Spinal cord (tissue), 10 donors: ENCODE results near the gene CAPZB. TPM values are rescaled to one million over a fixed set of nuclear protein-coding genes. Genes with fewer than 3 reads are reported as not detected.

Experiments used
- DNase-seq, 6 donors: peaks; one replicate each; pipeline versions ENCODE4 v3.0.0 to v3.0.0-alpha.2; 2013 to 2015; ENCODE audit warnings: low spot score in 6 of 6, low read depth in 4 of 6
- H3K27ac ChIP-seq: one replicate; pipeline ENCODE4 v1.5.1; 2013; ENCODE audit warnings: low read depth, low read length, control low read depth
- H3K27me3 ChIP-seq: one replicate; pipeline ENCODE4 v1.6.1; 2013; ENCODE audit warnings: low read length; ENCODE audit not compliant: control insufficient read depth, insufficient read depth
- H3K36me3 ChIP-seq: one replicate; pipeline ENCODE4 v1.6.1; 2013; ENCODE audit warnings: low read length; ENCODE audit not compliant: control insufficient read depth, insufficient read depth
- H3K4me1 ChIP-seq: one replicate; pipeline ENCODE4 v1.6.1; 2013; ENCODE audit warnings: low read length; ENCODE audit not compliant: control insufficient read depth, insufficient read depth
- H3K4me3 ChIP-seq: one replicate; pipeline ENCODE4 v1.5.1; 2013; ENCODE audit warnings: low read depth, low read length, control low read depth
- H3K9me3 ChIP-seq: one replicate; pipeline ENCODE4 v1.6.1; 2013; ENCODE audit warnings: low read length; ENCODE audit not compliant: control insufficient read depth, insufficient read depth
- WGBS: methylation state at CpG from one replicate; pipeline ENCODE4 v1.1.5; 2013; ENCODE audit warnings: missing lambda C conversion rate; ENCODE audit not compliant: insufficient coverage; 5-methylcytosine and 5-hydroxymethylcytosine counted together
- polyA plus RNA-seq, 2 donors: library from polyadenylated mRNA; unstranded; fragments of 120-200 nt; gene quantifications; one replicate each; pipeline ENCODE4 v1.2.1, GENCODE V29; 2013; ENCODE audit not compliant: insufficient read length in 2 of 2
- total RNA-seq, 2 donors: library from RNA; depleted of rRNA in 1 of 2; stranded (reverse); fragments of 120-200 nt in 1 of 2; fragments of >200 nt in 1 of 2; gene quantifications; one replicate each; pipeline versions ENCODE4 v1.2.3 to v1.2.4, GENCODE V29; 2013 to 2014
- donor health status: healthy.

The CAPZB gene
- total and polyA plus RNA-seq, 4 donors: 78.8 to 312 (median 243) TPM

DNA sequence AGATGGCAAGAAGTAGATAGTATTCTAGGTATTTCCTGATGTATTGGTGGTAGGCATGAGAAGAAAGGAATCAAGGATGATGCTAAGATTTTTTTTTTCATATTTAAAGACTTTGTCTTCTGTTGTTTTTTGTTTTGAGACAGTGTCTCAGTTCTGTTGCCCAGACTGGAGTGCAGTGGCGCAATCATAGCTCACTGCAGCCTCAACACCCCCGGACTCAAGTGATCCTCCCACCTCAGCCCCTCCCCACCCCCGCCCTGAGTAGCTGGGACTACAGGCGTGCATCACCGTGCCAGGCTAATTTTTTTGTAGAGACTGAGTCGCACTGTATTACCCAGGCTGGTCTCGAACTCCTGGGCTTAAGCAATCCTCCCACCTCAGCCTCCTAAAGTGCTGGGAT, 2.8 kb upstream of the CAPZB start:
- Histone ChIP-seq H3K36me3 (peaks cover 9% of the 10 kb centered on the region), H3K4me1 (peaks cover 29% of the 10 kb centered on the region), H3K27me3 (peaks cover 2% of the 10 kb centered on the region), H3K9me3 (no peaks in the 10 kb centered on the region), H3K27ac (no peak overlapping the region), H3K4me3 (no peak overlapping the region)
- 70% methylated on average over 5 of the region's 7 CpGs for WGBS
- DNase-seq: no peak

GRCh38 chr1:19484798-19485361, 459 bp downstream of the CAPZB start:
- H3K4me1 ChIP-seq: peaks cover 40% of the 10 kb centered on the region
- WGBS: 0% methylated on average over 21 of the region's 29 CpGs
- H3K4me3 ChIP-seq: peak overlapping the region; percentile 88
- no peaks in the 10 kb centered on the region for H3K27me3 ChIP-seq
- peaks cover 9% of the 10 kb centered on the region for H3K36me3 ChIP-seq
- peak overlapping the region; percentile 91 for H3K27ac ChIP-seq
- DNase-seq: peak in 1 of 6 donors; percentile 13
- H3K9me3 ChIP-seq: no peaks in the 10 kb centered on the region

DNA sequence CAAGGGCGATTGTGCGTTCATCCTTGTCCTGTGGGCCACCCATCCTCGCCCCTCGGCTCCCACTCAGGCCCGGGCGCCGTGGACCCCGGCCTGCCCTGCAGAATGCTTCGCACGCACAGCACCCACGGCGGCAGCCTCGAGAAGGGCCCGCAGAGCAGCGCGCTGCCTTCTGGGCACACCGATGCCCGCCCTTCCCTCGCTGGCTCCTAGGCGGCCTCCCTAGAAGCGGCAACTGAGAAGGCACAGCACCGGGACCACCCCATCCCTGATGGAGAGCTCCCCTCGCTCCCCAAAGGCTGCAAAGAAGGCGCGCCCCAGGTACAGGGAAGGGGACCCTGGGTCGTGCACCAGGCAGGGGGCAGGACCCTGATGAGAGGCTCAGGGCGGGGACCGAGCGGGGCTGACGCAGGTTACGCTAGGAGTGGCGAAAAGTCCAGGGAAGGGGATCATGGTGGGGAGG, 971 bp downstream of the CAPZB start:
- H3K27ac ChIP-seq: peak overlapping the region; percentile 91
- peak overlapping the region; percentile 88 for H3K4me3 ChIP-seq
- peak in 1 of 6 donors; percentile 30 for DNase-seq
- peaks cover 9% of the 10 kb centered on the region for H3K36me3 ChIP-seq
- H3K9me3 ChIP-seq: no peaks in the 10 kb centered on the region
- H3K4me1 ChIP-seq: peaks cover 43% of the 10 kb centered on the region
- 3% methylated on average over 32 of the region's 32 CpGs for WGBS
- H3K27me3 ChIP-seq: no peaks in the 10 kb centered on the region

- H3K4me1 ChIP-seq: peaks cover 43% of the 10 kb centered on the region
- peak overlapping the region; percentile 91 for H3K27ac ChIP-seq
- no peaks in the 10 kb centered on the region for H3K27me3 ChIP-seq
- WGBS: 80% methylated on average over 3 of the region's 3 CpGs
- peaks cover 9% of the 10 kb centered on the region for H3K36me3 ChIP-seq
- H3K4me3 ChIP-seq: peak overlapping the region; percentile 88
- no peak for DNase-seq
- no peaks in the 10 kb centered on the region for H3K9me3 ChIP-seq
These were observed 1.6 kb downstream of the CAPZB start for GRCh38 chr1:19483691-19484090.

GRCh38 chr1:19483261-19483660, 2.1 kb downstream of the CAPZB start:
- Histone ChIP-seq H3K27me3 (no peaks in the 10 kb centered on the region), H3K9me3 (no peaks in the 10 kb centered on the region), H3K4me3 (peak overlapping the region; percentile 88), H3K4me1 (peaks cover 43% of the 10 kb centered on the region), H3K27ac (peak overlapping the region; percentile 91), H3K36me3 (peaks cover 13% of the 10 kb centered on the region)
- no peak for DNase-seq
- 64% methylated on average over 3 of the region's 3 CpGs for WGBS

DNA sequence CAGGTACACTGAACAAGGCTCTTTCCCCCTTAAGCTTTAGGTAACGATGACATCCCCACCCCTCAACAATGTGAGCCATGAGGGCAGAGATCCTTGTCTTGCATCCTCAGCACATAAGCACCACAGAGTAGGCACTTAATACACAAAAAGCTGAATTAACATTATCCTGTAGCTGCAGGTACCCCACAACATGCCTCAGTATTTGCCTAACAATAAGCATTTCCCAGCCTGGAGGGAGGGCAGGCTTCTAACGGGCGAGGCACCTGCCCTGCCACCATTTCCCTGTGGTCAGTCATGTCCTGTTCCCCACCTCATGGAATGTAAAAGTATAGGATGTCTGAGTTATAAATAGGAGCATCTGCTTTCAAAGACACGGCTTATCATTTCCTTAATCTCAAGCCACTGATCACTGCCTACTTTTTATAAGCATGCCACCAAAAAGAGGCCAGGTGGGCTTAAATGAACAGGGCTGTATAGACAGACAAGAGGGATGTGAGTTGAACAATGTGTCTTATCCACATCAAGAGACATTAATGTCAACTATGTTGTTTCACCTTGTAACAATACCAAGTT, 3.4 kb downstream of the CAPZB start:
- Histone ChIP-seq H3K9me3 (no peaks in the 10 kb centered on the region), H3K27ac (no peak overlapping the region), H3K36me3 (peaks cover 13% of the 10 kb centered on the region), H3K4me1 (peaks cover 42% of the 10 kb centered on the region), H3K27me3 (no peaks in the 10 kb centered on the region), H3K4me3 (no peak overlapping the region)
- WGBS: 88% methylated on average over 1 of the region's 4 CpGs
- DNase-seq: no peak

DNA sequence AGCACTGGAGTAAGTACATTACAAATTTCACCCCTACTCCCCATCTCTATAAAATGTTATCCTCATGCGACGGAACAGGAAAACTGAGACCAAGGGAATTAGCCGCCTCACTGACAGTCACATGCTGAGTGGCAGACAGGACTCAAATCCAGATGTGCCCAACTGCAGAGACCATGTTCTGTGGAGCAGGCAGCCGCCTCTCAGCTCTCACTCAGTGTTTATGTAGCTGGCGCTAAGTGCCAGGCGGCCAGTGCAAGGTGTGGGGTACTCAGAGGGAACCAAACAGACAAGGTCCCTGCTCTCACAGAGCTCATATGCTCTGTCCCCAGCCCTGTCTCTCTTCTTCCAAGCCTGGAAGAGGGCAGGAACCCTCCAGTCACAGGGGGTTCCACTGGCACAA, 5.1 kb downstream of the CAPZB start:
- Histone ChIP-seq H3K27ac (no peak overlapping the region), H3K4me1 (peaks cover 32% of the 10 kb centered on the region), H3K27me3 (no peaks in the 10 kb centered on the region), H3K36me3 (peaks cover 13% of the 10 kb centered on the region), H3K9me3 (no peaks in the 10 kb centered on the region), H3K4me3 (no peak overlapping the region)
- 68% methylated on average over 5 of the region's 6 CpGs for WGBS
- DNase-seq: no peak

DNA sequence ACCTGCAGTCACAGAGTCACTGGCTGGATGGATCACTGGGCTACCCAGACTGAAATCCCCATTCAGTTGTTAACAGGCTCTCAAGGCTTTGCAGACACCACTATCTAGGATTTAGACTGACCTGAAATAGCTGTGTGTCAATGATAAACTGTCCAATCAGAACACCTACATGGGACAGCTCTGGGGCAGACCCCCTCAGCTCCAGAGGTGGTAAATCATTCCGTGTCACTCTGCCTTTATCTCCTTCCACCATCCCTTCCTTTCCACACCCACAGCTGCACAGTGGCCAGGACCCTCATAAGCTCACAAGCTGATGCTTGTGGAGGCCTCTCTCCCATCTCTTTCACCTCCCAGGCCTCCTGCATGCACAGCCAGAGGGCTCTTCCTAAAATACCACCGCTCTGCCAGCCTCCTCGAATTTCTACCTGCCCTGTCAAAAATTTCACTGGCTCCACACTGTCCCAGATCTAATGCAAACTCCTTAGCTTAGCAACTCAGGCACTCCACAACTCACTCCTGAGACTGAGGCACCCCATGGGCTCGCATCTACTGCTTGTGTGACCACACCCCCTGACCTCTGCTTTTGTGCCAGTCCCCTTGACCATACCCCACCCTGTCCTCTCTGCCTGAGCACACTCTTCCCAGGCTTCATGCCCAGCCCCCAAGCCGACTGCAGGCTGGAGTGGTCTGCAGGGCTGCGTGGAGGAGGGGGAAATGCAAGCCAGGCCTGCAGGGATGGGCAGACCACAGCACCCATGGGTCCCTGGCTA, 5.8 kb downstream of the CAPZB start:
- DNase-seq: no peak
- Histone ChIP-seq H3K36me3 (peaks cover 13% of the 10 kb centered on the region), H3K9me3 (no peaks in the 10 kb centered on the region), H3K4me1 (peaks cover 28% of the 10 kb centered on the region), H3K27me3 (no peaks in the 10 kb centered on the region), H3K27ac (no peak overlapping the region), H3K4me3 (no peak overlapping the region)
- 46% methylated on average over 5 of the region's 6 CpGs for WGBS

- no peak for DNase-seq
- Histone ChIP-seq H3K36me3 (peaks cover 5% of the 10 kb centered on the region), H3K4me3 (no peak overlapping the region), H3K27ac (peak overlapping the region; percentile 35), H3K9me3 (no peaks in the 10 kb centered on the region), H3K4me1 (peaks cover 16% of the 10 kb centered on the region), H3K27me3 (no peaks in the 10 kb centered on the region)
- 73% methylated on average over 7 of the region's 9 CpGs for WGBS
These were observed 7.0 kb downstream of the CAPZB start for GRCh38 chr1:19478322-19478721.
